HK-2 (cell line): ENCODE measurements around the gene PRKN.
A peak's percentile ranks its signal among the peaks of the same experiment; 100 is the strongest.
"Not testable (repeated sequence)": the region's sequence is repeated elsewhere in the genome, so short reads cannot be mapped to it uniquely, and the experiment has no call there.

Experiments used
- DNase-seq: peaks from one replicate; pipeline ENCODE4 v3.0.0-alpha.2; 2018; ENCODE audit not compliant: unreplicated experiment

PRKN gene

DNA sequence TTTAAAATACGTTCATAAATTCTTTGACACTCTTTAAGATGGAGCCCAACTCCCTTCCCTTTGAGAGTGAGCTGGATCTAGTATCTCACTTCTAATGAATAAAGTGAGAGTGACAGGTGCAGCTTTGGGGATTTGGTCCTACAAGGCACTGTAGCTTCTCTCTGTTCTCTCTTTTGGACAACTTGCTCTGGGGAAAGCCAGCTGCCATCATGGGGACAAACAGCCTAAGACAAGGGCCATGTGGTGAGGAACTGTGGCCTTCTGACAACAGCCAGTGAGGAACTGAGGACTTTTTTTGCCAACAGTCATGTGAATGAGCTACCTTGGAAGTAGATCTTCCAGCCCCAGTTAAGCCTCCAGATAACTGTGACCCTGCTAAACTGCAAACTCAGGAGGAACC, 1180.9 kb downstream of the PRKN start:
- no peak for DNase-seq

- no peak for DNase-seq
Observed at GRCh38 chr6:161545741-161546140, 1181.8 kb downstream of the PRKN start.

GRCh38 chr6:161544801-161545480, 1182.6 kb downstream of the PRKN start:
- DNase-seq = no peak

GRCh38 chr6:161543684-161544309, 1183.8 kb downstream of the PRKN start:
- no peak for DNase-seq

DNA sequence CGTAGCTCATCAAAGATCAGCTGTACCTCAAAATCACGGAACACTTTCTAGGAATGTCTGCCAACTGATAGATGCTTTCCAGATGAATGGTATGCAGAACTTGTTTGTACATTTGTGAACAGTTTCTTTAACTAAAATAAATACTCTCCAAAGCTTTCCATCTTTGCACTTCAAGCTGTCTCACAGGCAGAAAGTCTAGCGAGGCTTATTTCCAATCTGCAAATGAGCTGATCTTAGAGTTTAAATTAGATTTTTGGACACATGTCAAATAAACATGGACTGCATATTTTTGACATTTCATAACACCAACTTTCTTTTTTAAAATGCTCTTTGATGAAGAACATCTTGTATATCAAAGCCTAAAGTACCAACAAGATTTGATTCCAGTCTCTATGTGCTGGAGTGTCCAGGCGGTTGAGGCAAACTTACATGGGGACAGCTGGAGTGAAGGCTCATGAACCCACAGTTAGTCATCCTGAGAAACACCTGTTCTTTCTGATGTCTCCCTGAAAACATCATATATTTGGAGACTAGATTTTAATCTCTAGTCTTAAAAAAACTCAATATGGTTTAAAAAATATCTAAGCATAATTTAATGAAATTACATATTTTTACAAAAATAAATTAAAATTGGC, 1185.1 kb downstream of the PRKN start:
- DNase-seq = no peak

DNA sequence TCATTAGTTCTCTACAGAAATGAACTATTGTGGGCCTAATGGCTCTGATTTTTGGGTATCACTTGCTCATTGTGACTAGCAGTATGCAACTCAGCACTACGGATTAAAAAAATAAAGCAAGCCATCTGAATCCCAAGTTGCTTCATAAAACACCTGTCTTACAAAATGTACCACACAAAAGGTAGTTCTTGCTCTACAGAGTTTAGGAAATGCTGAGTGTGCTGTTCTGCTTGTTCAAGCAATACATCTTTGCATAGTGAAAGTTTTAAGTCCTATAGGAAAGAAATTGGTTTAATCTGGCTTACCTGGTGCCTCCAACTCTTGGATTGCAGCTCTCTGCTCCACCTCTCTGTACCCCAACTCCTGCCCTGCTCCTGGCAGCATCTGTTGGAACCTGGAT, 1187.0 kb downstream of the PRKN start:
- no peak for DNase-seq

DNA sequence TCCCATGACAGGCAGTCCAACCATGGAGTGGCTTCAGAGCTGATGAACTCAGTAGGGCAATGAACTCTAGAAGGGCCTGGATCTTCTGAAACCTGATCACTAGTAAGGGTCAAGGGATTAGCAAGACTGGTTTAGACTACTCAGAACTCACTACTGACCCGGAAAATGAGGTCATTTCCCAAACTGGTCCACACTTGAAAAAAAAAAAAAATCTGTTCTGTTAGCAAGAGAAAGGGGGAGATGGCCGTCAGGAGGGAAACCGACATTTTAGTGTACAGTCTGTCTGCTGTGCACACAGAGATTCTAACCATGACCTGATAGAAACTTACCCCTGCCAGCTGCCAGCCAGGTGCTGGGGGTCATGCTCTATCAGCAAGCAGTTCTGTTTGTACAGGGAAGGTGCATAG, 1191.3 kb downstream of the PRKN start:
- DNase-seq = no peak

GRCh38 chr6:161534264-161534873, 1193.2 kb downstream of the PRKN start:
- no peak for DNase-seq

- DNase-seq = no peak
Observed at GRCh38 chr6:161533266-161533665, 1194.3 kb downstream of the PRKN start.

DNA sequence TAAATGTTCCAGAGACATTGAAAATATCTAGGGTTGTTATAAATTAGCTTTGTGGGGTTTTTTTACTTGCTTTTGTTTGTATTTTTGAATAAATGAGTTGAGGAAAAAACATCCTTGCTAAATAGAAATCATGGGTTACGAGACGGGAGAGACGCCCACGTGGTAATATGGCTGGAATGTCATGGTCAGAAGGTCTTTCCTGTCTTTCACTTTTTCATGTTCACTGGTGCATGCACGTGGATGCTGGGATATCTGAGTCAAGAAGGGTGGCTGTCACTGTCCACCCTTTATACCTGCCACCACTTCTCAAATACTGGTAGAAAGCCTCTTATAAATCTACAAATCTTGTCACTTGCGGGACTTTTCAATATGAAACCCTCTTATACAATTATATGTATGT, 1195.0 kb downstream of the PRKN start:
- DNase-seq = no peak

DNA sequence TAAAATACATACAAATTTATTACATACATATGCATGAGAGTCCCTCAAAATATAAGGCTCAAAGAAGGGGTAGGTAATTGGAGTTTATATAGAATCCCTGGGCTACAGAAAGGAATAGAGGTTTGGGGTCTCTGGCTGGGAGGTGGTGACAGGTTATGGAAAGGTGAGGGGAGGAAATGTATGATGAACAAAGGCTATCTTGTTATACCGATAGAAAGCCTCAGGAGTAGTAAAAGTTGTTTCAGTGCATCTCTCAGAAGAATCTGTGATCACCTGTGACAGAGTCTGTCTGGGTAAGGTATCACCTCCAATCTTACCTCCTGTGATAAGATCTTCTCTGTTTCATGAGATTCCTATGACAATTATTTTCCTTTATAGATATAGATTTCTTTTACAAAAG, 1200.8 kb downstream of the PRKN start:
- no peak for DNase-seq

GRCh38 chr6:161523362-161523761, 1204.2 kb downstream of the PRKN start:
- DNase-seq = no peak

- no peak for DNase-seq
Observed at GRCh38 chr6:161522276-161522675, 1205.3 kb downstream of the PRKN start.

GRCh38 chr6:161511447-161512095, 1216.0 kb downstream of the PRKN start:
- DNase-seq = no peak

DNA sequence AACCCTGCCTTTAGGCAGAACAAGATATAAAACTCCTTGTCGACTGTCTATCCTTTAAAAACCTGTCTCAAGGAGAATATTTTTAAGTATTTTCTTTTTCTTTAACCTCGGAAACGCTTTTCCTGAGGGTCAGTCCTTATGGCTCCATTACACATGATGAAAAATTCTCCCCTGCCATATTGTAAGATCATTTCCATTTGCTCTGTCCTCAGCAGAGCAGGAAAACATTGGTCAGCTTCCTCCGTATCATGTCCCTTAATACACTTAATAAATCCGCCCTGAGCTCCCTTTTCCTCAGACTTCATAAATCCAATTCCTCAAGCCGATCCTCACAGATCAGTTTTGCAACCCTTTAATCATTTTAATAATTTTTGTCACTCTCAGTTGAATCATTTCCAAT, 1219.2 kb downstream of the PRKN start:
- no peak for DNase-seq

- DNase-seq = no peak
Observed at GRCh38 chr6:161507375-161507774, 1220.2 kb downstream of the PRKN start.

DNA sequence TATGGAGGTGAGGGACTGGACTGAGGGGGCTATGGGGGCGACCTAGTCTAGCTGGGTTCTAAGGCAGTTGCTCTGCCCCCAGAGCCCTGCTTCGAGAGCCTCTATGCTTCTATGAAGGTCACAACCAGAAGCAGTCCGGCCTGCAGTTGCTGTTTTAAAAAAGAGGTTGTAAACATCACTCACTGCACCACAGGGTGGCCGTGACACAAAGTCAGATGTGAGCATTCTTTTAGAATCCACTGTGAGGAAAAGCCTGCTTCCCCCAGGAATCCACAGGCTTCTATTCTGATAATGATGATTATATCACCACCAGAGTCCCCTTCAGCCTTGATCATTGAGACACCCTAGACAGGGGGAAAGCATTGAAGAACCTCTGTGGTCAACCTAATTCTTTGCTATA, 1224.0 kb downstream of the PRKN start:
- DNase-seq = no peak

- DNase-seq = no peak
Observed at GRCh38 chr6:161498881-161499280, 1228.7 kb downstream of the PRKN start.

GRCh38 chr6:161498359-161498758, 1229.2 kb downstream of the PRKN start:
- DNase-seq = peak; percentile 61

DNA sequence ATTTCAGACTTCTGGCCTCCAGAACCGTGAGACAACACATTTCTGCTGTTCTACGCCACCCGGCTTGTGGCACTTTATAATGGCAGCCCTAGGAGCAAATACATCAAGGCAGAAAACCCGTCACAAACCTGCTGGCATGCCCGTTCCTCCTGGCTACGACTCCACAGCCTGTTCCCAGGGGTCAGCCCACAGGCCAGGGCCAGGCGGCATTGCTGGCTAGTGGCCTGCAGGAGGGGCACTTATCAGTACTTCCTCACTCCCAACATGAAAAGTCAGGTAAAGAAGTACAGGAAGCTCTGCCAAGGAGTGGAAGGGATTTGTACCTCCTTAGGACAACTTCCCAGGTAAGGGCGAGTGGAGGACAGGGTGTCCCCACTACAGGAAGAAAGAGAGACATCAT, 1230.6 kb downstream of the PRKN start:
- DNase-seq = no peak

DNA sequence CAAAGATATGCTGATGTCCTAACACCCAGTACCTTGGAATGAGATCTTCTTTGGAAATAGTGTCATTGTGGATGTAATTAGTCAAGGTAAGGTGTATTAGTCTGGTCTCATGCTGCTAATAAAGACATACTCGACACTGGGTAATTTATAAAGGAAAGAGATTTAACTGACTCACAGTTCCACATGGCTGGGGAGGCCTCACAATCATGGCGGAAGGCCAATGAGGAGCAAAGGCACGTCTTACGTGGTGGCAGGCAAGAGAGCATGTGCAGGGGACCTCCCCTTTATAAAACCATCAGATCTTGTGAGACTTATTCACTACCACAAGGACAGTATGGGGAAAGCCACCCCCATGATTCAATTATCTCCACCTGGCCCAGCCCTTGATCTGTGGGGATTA, 1231.3 kb downstream of the PRKN start:
- DNase-seq = not testable (repeated sequence)

DNA sequence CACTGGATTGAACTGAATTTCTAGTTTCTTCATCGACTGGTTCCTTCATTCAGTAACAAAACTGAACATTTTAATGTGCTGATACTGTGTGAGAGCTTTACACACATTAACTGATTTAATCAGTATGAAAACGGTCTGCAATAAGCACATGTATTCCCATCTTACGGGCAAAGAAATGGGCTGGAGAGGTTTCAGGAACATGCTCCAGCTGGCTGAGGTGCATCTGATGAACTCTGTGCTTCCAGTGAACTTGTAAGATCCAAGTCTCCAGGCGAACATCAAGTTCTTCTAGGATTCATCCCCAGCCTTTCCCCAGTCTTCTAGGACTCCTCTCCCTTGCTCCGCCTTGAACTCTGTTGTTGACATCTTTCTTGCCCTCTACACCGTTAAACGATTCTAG, 1233.0 kb downstream of the PRKN start:
- no peak for DNase-seq
